Pancreas (tissue), 10 donors: ENCODE results near the gene IMMP2L. TPM values are rescaled to one million over a fixed set of nuclear protein-coding genes. Genes with fewer than 3 reads are reported as not detected.

Source experiments
- ATAC-seq, 4 donors: fragments of 200-7000 bp; cut with Tn5 transposase; one replicate each; pipeline versions ENCODE4 v1.8.0 to v1.9.1; 2020; ENCODE audit warnings: mild to moderate bottlenecking in 4 of 4, moderate library complexity in 4 of 4
- DNase-seq, 6 donors: peaks; one replicate each; pipeline ENCODE4 v3.0.0-alpha.2; 2020
- FAIRE-seq: peaks from 2 replicates; lab custom pipeline; 2012; peaks lifted over from hg19 to GRCh38; lab: Jason Lieb, UNC
- H3K27ac ChIP-seq, 4 donors: fragments of 200-600 bp; sonication (generic); 1 replicate in 3 of 4; 2 replicates in 1 of 4; pipeline versions ENCODE4 v1.5.0 to v1.8.0; 2020
- H3K27me3 ChIP-seq, 4 donors: fragments of 200-600 bp; one replicate each; pipeline ENCODE4 v1.8.0; 2021
- H3K36me3 ChIP-seq, 3 donors: fragments of 200-600 bp; sonication (generic) in 1 of 3; one replicate each; pipeline versions ENCODE4 v1.5.0 to v1.8.0; 2020 to 2021
- H3K4me1 ChIP-seq, 3 donors: fragments of 200-600 bp; one replicate each; pipeline ENCODE4 v1.8.0; 2021
- H3K4me3 ChIP-seq, 4 donors: fragments of 200-600 bp; sonication (generic) in 2 of 4; one replicate each; pipeline versions ENCODE4 v1.5.0 to v1.8.0; 2020 to 2021
- H3K9me3 ChIP-seq, 4 donors: fragments of 200-600 bp; one replicate each; pipeline ENCODE4 v1.8.0; 2021
- CTCF ChIP-seq, 4 donors: fragments of 200-600 bp; sonication (generic) in 3 of 4; IDR thresholded peaks; one replicate each; pipeline versions ENCODE4 v1.5.0 to v1.8.0; 2021; ENCODE audit warnings: antibody characterized with exemption in 4 of 4
- WGBS, 2 donors: extraction: QIAGEN DNeasy Blood & Tissue Kit; methylation state at CpG; one replicate each; pipeline ENCODE4 v1.1.7; 2013; 5-methylcytosine and 5-hydroxymethylcytosine counted together
- intact Hi-C, 3 donors: fragments of 100-400 bp; cut with DNase I; formaldehyde crosslinking; loops; one replicate each; pipeline versions ENCODE4 v1.11.1 to v1.14.2; 2022
- polyA plus RNA-seq, 2 donors: library from polyadenylated mRNA; stranded (reverse); fragments of 200-250 nt; gene quantifications; one replicate each; pipeline ENCODE4 v1.2.3, GENCODE V29; 2013
- total RNA-seq, 6 donors: library from RNA; stranded (reverse); fragmentation: NEBNext Ultra II Directional in 4 of 6; extraction: Animal tissue kit (Norgen Biotek cat#: 25700) in 4 of 6; gene quantifications; one replicate each; pipeline versions ENCODE4 v1.2.1 to v1.2.4, GENCODE V29; 2021 to 2023
- donor health status: healthy with polysubstance abuse.
- donor health status: DM: no; HTN: no; CAD: no; lungs with moderate emphysema.
- donor health status: DM: no; HTN: no; CAD: no.
- donor health status: control.
- donor health status: control.
- donor health status: Bipolar disorder and iron deficiency.
- donor health status: DM: yes; HTN: yes; CAD: no.
- donor health status: DM: no; HTN: no; CAD: no.
- donor health status: DM: no; HTN: no; CAD: no.
- donor health status: DM: yes; HTN: yes; CAD: no.

Gene IMMP2L
- total and polyA plus RNA-seq, 8 donors = 7.3 to 30.0 (median 12.9) TPM

- 92 to 94% methylated on average over 1 of the region's 1 CpG for WGBS, 2 donors
Observed at GRCh38 chr7:111595780-111596179, 33.5 kb upstream of the IMMP2L start.

GRCh38 chr7:111594602-111595001, 32.3 kb upstream of the IMMP2L start:
- Histone ChIP-seq H3K4me3 (no peak overlapping the region), H3K9me3 (no peaks in the 10 kb centered on the region), H3K27ac (no peak overlapping the region), H3K4me1 (no peaks in the 10 kb centered on the region), H3K36me3 (no peaks in the 10 kb centered on the region), H3K27me3 (no peaks in the 10 kb centered on the region)
- DNase-seq (no peak), ATAC-seq (no peak), FAIRE-seq (no peak)
- 40 to 55% methylated on average over 2 of the region's 2 CpGs for WGBS, 2 donors
- TF ChIP-seq CTCF (IDR thresholded peaks at IDR 0.05) = no peak
- intact Hi-C loops = no loop called here

More at GRCh38 chr7:111595780-111596179, 33.5 kb upstream of the IMMP2L start:
- Histone ChIP-seq H3K27ac (no peak overlapping the region), H3K27me3 (no peaks in the 10 kb centered on the region), H3K36me3 (no peaks in the 10 kb centered on the region), H3K4me3 (no peak overlapping the region), H3K4me1 (no peaks in the 10 kb centered on the region), H3K9me3 (no peaks in the 10 kb centered on the region)
- intact Hi-C loops = no loop called here
- FAIRE-seq (no peak), ATAC-seq (no peak), DNase-seq (no peak)
- TF ChIP-seq CTCF (IDR thresholded peaks at IDR 0.05) = no peak

GRCh38 chr7:111593343-111593742, 31.1 kb upstream of the IMMP2L start:
- Histone ChIP-seq H3K9me3 (no peaks in the 10 kb centered on the region), H3K36me3 (no peaks in the 10 kb centered on the region), H3K4me3 (no peak overlapping the region), H3K27me3 (no peaks in the 10 kb centered on the region), H3K27ac (no peak overlapping the region), H3K4me1 (no peaks in the 10 kb centered on the region)
- ATAC-seq = no peak
- 25 to 36% methylated on average over 2 of the region's 2 CpGs for WGBS, 2 donors
- intact Hi-C loops = no loop called here
- no peak for TF ChIP-seq CTCF (IDR thresholded peaks at IDR 0.05)
- no peak for FAIRE-seq
- DNase-seq = no peak

GRCh38 chr7:111588065-111588433, 25.8 kb upstream of the IMMP2L start:
- ATAC-seq (no peak), DNase-seq (no peak), FAIRE-seq (no peak)
- intact Hi-C loops = no loop called here
- H3K27ac ChIP-seq = no peak overlapping the region
- no peaks in the 10 kb centered on the region for H3K9me3 ChIP-seq
- H3K27me3 ChIP-seq = no peaks in the 10 kb centered on the region
- no peaks in the 10 kb centered on the region for H3K4me1 ChIP-seq
- no peak overlapping the region for H3K4me3 ChIP-seq
- no peaks in the 10 kb centered on the region for H3K36me3 ChIP-seq
- 87 to 88% methylated on average over 3 of the region's 3 CpGs for WGBS, 2 donors
- TF ChIP-seq CTCF (IDR thresholded peaks at IDR 0.05) = no peak

- no peak for ATAC-seq
- WGBS, 2 donors = 66 to 69% methylated on average over 10 of the region's 10 CpGs
Observed at GRCh38 chr7:111587410-111588064, 25.2 kb upstream of the IMMP2L start.

More at GRCh38 chr7:111587410-111588064, 25.2 kb upstream of the IMMP2L start:
- DNase-seq (no peak), FAIRE-seq (no peak)
- Histone ChIP-seq H3K4me3 (no peak overlapping the region), H3K36me3 (no peaks in the 10 kb centered on the region), H3K4me1 (no peaks in the 10 kb centered on the region), H3K27me3 (no peaks in the 10 kb centered on the region), H3K9me3 (no peaks in the 10 kb centered on the region), H3K27ac (no peak overlapping the region)
- intact Hi-C loops = no loop called here
- no peak for TF ChIP-seq CTCF (IDR thresholded peaks at IDR 0.05)
